Urothelium cell line (cell line): ENCODE measurements around the gene TICAM2.

Experiments
- DNase-seq: peaks from one replicate; pipeline ENCODE4 v3.0.0; 2011; ENCODE audit warnings: low spot score, mixed read lengths
- FAIRE-seq: peaks from 2 replicates; lab custom pipeline; 2011; peaks lifted over from hg19 to GRCh38; lab: Jason Lieb, UNC

The TICAM2 gene

DNA sequence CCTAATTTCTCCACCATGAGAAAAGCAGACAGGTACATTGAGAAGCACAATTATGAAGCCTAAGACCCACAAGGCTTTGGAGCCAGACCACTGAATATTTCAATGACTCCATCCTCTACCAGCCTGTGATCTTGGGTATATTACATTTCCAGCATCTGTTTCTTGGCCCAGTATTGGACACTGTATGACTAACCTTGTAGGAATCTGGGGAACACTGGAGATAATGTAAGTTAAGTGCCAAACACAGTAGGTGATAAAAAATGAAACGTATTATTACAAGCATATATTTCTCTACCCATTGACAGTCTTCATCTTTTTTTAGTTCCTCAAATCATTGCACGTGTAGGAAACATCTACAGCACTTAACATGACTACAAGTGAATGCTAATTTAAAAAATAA lies 29.1 kb downstream of the TICAM2 start:
- FAIRE-seq (no peak), DNase-seq (no peak)

- DNase-seq (no peak), FAIRE-seq (no peak)
Observed at GRCh38 chr5:115571441-115571878, 30.8 kb downstream of the TICAM2 start.

GRCh38 chr5:115568668-115569067 lies 33.6 kb downstream of the TICAM2 start:
- DNase-seq (no peak), FAIRE-seq (no peak)

DNA sequence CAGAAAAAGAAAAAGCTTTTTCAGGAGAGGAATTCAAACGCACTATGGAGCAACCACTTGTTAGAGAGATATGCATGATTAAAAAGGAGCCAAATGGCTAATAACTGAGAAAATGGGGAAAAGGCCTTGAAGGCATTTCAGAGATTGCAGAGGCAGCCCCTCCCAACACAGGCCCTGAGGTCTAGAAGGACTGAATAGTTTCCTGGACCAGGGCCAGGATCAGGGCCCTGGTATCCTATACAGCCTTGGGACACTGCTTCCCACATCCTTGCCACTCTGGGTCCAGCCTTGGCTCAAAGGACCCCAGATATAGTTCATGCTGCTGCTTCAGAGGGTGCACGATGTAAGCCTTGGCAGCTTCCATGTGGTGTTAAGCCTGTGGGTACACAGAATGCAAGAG lies 37.0 kb downstream of the TICAM2 start:
- DNase-seq (no peak), FAIRE-seq (no peak)

GRCh38 chr5:115561176-115561575 lies 41.1 kb downstream of the TICAM2 start:
- DNase-seq, result no peak

GRCh38 chr5:115559524-115559923 lies 42.8 kb downstream of the TICAM2 start:
- FAIRE-seq (no peak), DNase-seq (no peak)

More at GRCh38 chr5:115561176-115561575, 41.1 kb downstream of the TICAM2 start:
- no peak for FAIRE-seq

- FAIRE-seq (no peak), DNase-seq (no peak)
Observed at GRCh38 chr5:115558388-115558956, 43.8 kb downstream of the TICAM2 start.

DNA sequence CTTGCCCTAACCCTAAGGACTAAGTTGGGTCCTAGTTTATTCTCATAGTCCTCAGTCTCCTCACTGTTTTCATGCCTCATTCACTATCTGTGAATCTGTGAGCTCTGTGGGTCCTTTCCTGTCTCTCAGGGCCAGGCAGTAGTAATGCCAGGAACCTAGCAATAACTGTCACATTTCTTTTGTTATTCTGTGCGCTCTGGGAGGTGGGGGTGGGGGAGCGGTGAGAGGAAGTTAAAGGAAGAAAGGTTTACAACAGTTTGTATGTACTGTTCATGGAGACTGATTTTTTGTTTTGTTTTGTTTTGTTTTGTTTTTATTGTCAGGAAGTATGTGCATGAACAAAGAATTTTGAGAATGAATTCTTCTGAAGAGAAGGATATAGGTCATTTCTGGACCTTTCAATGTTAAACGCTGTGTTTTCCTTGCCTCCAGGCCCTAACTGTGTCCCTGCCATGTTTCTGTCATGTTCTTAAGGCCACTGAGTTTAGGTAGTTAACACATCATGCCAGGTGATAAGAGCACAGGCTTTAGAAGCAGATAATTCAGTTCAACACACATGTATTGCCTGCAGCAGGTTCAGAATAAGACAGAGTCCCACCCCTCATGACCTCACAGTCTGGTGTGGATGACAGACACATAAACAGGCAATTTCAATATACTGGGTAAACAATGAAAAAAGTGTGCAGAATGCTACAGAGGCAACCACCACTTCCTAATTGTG lies 44.5 kb downstream of the TICAM2 start:
- FAIRE-seq, result peak; percentile 40
- no peak for DNase-seq

GRCh38 chr5:115556276-115556675 lies 46.0 kb downstream of the TICAM2 start:
- DNase-seq (no peak), FAIRE-seq (no peak)

DNA sequence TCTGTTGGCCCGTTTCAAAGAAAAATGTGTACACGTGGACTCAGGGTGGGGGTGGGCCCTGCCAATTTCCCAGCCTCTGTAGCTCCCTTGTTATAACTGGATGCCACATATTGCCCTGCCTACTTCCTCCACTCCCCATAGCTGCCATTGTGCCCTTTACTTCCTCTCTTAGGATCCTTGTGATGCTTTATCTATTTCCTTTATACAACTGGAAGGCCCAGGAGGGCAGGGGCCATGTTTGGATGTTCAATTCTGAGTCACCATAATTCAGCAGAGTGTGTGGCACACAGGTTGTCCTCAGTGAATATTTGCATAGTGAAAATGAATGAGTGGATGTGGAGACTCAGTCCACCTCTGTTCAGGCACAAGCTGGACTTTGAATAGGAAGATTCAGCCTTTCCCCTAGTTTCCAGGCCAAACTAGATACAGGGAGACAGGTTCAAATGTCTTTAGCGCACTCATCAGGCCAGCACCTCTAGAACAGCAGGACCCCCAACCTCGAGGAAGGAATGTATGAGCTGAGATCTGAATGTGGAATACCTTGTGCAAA lies 47.1 kb downstream of the TICAM2 start:
- DNase-seq (no peak), FAIRE-seq (no peak)

DNA sequence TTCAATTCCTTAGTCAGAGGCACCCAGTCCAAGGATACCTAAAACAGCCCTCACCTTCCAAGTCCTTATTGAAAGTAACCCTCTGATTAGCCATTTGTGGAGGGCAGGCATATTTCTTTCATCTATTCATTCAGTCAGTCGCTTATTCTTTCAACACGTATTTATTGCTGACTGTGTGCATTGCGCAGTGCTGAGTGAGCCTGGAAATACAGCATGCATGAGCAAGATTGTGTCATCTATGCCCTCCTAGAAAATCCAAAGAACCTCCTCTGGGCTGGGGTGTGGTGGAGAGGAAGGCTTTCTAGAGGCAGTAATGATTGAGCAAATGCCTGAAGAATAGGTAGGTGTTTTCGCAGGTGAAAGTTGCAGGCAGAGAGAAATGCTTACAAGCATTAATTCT lies 49.2 kb downstream of the TICAM2 start:
- FAIRE-seq (no peak), DNase-seq (no peak)

GRCh38 chr5:115551415-115551814 lies 50.9 kb downstream of the TICAM2 start:
- FAIRE-seq, result no peak
- DNase-seq, result no peak

DNA sequence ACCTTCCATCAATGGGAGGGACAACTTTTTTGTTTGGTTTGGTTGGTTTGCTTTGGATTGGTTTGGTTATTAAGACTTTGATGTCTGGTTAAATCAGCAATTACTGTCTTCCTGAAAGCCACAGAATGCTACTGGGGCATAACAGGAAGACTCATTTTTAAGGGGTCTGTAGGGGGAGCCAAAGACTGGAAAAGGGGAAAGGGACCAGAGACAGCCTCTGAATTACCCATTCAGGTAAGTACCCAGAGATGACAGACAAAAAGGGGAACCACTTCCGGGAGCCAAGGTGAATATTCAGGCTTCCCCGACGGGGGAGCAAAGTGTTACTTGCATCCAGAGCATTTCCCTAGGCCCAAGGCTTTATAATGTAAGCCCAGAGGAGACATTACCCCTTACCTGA lies 53.1 kb downstream of the TICAM2 start:
- DNase-seq, result no peak
- no peak for FAIRE-seq

- FAIRE-seq (no peak), DNase-seq (no peak)
Observed at GRCh38 chr5:115548683-115549082, 53.6 kb downstream of the TICAM2 start.

GRCh38 chr5:115545351-115545882 lies 56.9 kb downstream of the TICAM2 start:
- FAIRE-seq (no peak), DNase-seq (no peak)

GRCh38 chr5:115544436-115545350 lies 57.6 kb downstream of the TICAM2 start, which contains the start of gene FEM1C:
FEM1C (minus strand) TSS chr5:115544775; CDS start chr5:115543493, 1,282 bp downstream.
- FAIRE-seq, result peak; percentile 95
- peak; percentile 98 for DNase-seq

- DNase-seq (no peak), FAIRE-seq (no peak)
Observed at GRCh38 chr5:115544043-115544435, 58.2 kb downstream of the TICAM2 start.

DNA sequence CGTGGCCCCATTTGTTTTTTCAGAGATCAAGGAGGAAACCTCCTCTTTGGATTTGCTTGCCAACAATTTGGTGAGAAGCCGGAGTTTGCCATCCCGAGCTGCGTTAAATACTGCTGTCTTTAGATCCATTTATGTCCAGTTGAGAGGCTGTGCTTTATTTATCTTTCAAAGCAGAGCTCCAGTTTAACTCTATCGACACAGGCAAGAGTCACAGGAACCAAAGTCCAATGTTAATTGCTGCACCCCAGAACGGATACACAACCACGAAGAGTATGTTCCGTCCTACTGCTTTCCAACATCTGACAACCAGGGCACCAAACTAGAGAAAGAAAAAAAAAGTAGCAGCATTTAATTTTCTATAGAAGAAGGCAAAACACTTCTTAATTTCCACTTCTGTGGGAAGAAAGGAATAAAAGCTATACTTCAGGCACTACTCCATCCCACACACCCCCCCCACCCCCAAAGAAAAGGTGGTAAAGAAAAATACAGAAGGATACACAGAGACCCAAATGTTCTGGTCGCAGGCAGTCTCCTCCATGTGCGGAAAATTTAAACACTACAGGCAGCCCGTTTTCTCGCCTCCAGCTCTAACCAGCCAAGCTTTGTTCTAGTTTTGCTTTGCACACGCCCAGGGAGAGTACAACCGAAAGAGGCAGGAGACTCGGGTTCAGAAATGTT lies 58.8 kb downstream of the TICAM2 start:
- DNase-seq (no peak), FAIRE-seq (no peak)

GRCh38 chr5:115542651-115543364 lies 59.5 kb downstream of the TICAM2 start:
- no peak for DNase-seq
- FAIRE-seq, result no peak

- FAIRE-seq, result no peak
Observed at GRCh38 chr5:115542086-115542485, 60.2 kb downstream of the TICAM2 start.

More at GRCh38 chr5:115542086-115542485, 60.2 kb downstream of the TICAM2 start:
- DNase-seq, result no peak
